GM18511 (cell line): Measurements from ENCODE around the gene KIF5C.
A peak's percentile ranks its signal among the peaks of the same experiment; 100 is the strongest.

Experiments
- ATAC-seq: cut with Tn5 transposase; IDR thresholded peaks from one replicate; pipeline ENCODE4 v1.9.1; 2021; ENCODE audit warnings: mild to moderate bottlenecking, moderate library complexity; ENCODE audit not compliant: unreplicated experiment

Gene KIF5C

DNA sequence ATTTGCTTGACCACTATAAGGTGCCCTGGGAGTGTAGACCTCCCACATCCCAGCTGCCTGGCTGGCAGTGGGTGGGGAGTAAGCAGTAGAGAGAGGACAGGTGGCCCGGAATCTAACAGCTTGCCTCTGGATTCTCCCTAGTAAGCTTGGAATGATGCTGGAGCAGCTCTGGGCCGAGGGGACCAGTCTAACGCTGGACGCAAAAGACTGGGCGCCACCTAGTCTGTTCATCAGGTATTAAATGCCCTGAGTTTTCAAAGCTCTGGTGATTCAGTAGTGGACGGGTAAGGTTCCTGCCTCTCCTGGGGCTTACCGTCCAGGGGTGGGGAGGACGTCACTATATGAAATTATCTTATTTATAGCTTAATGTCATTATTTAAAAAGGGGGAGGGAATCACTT is 162.8 kb downstream of the KIF5C start:
- ATAC-seq: no peak

DNA sequence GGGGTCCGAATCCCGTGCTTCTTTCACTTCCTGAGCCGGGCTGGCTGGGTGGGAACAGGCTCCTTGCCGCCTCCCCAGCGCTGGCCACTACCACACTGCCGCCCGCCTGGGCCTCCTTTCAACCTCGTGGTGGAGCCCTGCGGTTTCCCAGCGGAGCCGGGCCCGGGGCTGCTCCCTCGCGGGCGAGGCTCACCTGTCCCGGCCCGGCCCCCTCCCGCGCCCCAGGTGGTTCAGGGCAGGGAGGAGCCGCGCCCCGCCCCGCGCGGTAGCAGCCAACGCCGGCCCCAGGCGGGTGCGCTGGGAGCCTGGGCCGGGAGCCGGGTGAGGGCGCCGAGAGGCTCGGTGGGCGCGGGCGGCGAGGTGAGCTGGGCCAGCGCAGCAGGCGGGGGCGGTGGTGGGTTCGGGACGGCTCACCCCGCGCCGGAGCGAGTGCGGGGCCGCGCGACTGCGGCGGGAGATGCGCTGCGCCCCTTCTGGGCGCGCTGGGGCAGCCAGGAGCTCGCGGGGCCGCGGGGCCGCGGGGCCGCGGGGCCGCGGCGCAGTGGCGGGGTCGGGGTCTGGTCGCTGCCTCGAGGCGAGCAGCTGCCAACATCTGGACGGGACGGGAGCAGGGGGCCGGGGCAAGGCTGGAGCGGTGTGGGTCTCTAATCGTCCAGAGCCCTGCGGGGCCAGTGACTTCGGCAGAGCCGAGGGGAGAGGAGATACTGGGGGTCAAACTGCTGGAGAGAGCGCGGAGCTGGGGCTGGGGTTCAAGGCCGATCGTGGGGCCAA is 163.6 kb downstream of the KIF5C start, which contains the start of gene LYPD6B:
LYPD6B (plus strand) TSS at position 258 of the 771 bp plus-strand sequence. CDS start 92,250 bp downstream, outside the sequence.
- peak; percentile 62 for ATAC-seq

DNA sequence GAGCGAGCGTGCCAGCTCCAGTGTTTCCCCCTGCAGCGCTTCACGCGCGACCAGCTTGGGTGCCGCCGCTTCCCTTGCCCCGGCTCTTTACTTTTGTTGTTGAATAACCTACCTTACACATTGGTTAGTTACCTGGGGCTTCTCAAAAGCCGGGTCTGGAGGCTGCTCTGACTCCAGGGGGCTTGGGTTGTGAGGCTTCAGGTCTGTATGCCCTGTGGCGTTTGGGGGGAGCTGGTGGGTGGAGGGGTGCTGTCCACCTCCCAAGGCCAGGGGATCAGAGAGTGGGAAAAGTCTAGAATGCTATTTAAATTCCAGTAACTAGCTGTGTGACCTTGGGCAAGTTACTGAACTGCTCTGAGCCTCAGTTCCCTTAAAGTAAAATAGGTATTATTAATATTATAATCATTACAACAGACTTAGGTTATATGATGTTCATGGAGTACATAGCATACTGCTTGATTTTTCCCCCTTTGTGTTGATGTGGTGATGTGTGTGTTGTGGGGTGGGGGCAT is 164.2 kb downstream of the KIF5C start:
- ATAC-seq: no peak

DNA sequence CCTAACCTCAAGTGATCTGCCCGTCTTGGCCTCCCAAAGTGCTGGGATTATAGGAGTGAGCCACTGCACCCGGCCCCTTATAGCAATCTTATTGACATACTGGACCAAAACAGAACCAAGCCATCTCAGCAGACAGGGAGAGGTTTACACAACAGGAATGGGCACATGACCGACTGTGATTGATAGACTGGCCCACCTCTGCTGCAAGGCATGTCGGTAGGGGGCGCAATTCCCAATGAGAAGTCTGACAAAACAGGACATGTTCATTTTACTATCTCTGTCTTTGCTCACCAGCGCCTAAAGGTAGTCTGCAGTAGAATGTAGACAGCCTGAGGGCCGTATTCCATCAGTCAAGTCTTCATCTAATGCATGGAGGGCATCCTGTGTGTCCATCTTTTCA is 165.4 kb downstream of the KIF5C start:
- no peak for ATAC-seq

DNA sequence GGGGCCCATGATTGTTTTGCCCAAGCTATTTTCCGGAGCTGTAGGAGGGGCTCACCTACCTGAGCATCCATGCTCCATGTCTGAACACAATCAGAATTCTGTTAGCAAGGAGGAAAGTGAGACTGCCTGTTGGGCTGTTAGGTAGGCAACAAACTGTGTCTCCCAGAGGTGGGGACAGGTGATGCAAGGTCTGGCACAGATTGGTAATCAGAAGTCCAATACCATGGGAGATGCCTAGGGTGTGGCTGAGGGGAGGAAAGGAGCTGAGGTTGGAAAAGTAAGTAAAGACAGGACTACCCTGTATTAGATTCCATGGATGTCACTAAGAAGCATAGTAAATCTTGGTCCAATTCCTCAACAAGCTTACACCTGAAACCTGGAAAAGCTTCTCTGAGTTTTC is 166.5 kb downstream of the KIF5C start:
- no peak for ATAC-seq

DNA sequence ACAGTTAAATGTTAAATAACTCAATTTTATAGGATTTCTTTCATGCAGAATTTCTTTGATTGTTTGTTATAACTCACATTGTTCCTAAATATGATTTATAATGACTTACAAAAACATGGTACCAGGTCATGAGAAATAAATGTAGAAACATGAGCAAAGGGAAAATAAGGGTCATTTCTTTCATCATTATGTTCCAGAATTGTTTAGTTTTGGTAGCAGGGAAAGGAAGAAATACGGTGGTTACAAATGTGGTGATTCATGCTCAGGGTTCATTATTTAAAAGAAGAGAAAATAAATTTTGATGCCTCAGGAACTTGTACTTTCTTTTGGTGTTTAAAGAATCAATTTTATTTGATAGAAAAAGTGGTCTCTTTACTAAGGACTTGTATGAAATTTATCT is 167.9 kb downstream of the KIF5C start:
- ATAC-seq: no peak

DNA sequence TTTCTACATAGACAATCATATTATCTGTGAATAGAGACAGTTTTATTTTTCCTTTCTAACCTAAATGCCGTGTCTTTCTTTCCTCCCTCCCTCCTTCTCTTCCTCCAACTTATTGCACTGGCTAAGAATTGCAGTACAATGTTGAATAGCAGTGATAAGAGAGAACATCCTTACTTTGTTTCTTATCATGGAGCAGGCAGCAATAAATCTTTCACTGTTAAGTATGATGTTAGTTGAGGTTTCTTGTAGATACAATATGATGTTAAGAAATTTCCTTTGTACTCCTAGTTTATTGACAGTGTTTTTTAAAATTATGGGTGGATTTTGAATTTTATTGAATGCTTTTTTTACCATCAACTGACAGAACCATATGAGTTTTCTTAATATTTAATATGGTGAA is 169.5 kb downstream of the KIF5C start:
- ATAC-seq: no peak

DNA sequence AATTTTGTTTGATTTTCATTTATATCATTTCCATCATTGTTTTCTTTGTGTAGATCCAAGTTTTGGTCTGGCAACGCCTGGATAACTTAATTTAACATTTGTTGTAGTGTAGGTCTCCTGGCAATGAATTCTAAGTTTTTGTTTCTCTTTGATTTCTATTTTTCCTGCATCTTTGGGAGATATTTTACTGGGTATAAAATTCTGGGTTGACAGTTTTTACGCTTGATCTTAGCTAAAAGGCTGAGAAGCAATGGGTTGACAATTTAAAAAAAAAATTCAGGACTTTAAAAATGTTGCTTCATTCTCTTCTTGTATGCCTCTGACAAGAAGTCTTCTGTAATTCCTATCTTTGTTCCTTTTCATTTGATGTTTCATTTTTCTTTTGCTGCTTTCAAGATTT is 172.1 kb downstream of the KIF5C start:
- ATAC-seq: no peak

DNA sequence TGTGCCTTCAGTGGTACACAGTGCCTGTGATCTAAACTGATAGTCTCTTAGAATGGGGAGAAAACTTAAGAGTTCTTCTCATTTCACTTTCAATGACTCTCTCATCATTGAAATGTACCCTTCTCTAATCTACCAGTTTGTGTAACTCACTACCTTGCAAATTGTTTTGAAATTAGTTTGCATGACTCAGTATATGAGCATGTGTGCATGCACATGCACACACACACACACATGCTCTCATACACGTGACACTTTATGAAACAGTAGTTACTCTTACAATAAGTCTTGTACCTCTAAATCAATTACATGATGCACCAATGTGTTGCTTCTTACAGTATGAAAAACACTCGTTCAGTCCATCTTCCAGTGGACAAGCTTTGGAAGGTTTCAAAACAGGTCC is 174.1 kb downstream of the KIF5C start:
- no peak for ATAC-seq

DNA sequence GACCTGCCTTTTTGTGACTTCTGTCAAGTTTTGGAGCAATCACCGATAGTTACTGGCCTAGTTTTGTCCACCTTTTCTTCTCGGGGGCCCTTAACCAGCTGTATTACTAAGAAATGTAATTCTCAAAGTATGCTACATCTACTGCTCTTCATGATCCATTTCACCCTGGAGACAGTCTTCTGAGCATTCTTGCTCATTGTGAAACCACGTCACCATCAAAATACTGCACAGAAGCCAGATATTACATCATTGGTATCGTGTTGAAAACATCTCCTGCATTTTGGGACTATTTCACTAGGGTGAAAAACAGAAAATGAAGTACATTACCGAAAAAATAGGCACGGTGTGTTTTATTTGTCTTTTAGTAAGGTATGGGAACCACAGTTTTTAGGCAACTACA is 175.2 kb downstream of the KIF5C start:
- peak; percentile 92 for ATAC-seq

DNA sequence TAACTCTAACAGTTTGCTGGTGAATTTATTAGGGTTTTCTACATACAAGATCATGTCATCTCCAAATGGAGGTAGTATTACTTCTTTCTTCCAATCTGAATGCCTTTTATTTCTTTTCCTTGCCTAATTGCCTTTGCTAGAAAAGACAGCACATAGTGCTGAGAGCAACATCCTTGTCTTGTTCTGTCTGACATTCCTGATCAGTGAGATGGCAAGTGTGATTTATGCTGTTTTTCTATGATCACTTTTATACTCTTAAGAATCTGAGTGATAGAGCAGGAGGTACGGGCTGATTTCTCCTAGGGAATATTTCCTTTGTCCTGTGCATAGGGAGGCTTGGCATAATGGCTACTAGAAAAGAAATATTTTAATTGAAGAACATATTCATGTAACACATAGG is 180.7 kb downstream of the KIF5C start:
- ATAC-seq: no peak

DNA sequence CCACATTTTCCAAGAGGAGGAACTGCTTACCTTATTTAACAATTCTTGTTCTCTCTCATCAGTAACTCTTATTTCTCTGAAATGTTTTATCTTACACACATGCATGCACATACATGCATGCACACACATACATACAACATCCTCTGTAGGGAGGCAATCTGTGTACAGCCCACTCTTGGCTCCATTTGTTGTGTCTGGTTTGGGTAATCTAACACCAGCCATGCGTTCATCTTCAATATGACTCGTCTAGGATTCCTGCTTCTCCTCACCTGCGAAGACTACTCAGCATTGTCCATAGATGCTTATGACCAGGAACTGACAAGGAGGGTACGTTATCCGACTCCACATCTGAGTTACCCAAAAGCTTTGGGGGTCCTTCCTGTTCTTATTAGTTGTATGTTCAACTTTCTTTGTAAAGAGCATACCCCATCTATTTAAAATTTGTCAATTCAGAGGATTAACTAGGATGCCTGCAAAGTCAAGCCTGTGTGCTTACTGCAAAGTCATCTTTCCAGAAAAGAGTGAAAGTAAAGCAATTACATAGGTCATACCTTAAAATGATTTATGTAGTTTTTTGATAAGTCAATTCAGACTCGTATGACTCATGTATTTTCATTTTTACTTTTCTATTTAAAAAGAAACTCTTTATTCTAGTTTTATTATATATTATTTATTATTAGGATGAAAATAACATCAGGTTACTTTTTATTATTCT is 181.7 kb downstream of the KIF5C start:
- no peak for ATAC-seq

DNA sequence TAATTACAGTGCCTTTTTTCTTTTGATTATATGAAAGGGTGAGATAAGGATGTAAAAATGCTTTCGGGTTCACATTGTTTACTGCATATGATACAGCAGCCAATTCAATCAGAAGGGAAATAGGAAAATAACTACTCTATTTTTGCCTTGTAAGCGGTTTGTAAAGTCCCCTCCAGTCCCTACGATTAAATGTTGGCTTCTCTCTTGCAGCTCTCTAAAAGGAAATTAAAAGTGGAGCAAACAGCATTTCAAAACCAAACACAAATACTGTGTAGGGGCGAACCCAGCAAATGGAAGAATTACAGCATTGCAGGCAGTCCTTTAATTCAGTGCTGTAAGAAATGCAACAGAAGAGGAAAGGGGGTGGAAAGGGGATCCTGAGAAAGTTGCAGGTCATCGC is 182.4 kb downstream of the KIF5C start:
- no peak for ATAC-seq

DNA sequence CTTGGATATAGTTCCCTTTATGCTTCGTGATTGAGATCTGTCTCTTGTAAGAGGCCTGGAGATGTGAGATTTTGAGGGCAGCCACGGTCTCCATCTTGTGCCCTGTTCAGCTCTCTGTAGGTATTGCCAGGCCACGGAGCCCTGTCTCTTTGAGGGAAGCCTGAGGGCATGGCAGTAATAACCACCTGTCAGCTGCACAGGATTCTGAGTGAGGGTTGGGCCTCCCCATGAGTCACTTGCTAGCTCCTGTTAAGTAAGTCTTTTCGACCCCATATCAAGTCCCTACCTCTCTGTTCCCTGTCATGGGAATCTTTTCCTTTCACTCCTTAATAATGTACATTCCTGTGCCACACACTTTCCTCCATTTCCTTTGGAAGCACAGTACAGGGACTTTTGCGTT is 183.9 kb downstream of the KIF5C start:
- no peak for ATAC-seq

DNA sequence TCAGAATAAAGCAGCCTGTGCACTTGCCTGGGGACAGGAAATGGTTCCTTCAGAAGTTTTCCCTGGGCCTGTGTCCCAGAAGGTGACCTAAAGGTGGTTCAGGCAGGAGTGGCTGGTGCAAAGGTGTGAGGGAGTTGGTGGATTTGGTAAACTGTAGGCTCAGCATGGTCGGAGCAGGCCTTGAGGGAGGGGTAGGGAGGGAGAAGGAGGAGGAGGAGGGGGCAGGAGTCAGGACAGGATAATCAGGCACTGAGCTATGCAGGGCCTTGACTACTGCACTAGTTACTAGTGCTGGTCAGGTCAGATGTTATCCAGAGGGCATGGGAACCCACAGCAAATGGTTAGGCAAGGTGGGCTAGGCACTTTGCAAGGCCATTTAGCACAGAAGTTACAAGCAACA is 184.8 kb downstream of the KIF5C start:
- no peak for ATAC-seq

DNA sequence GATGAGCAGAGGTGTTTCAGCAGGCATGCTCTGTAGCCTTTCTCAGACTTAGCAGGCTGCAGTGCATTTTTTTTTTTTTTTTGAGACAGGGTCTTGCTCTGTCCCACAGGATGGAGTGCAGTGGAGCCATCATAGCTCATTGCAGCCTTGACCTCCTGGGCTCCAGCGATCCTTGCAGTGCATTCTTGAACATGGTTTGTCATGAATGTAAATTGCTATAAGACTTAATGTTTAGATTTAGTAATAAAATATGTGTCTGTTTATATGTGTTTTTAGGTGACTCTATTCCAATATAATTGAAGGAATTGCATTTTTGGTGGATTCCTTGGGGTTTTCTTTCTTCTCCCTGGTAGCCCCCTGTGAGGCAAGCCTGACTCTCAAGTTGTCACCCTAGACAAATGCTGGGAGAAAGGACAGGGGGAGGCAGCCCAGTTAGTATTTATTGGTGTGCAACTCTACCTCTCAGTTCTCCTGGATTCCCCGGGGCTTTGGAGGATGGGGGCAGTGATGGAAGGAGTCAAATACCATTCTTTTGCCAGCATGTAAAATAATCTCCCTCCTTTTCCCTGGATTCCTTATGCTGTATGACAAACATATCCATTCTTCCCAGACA is 186.2 kb downstream of the KIF5C start:
- ATAC-seq: no peak

DNA sequence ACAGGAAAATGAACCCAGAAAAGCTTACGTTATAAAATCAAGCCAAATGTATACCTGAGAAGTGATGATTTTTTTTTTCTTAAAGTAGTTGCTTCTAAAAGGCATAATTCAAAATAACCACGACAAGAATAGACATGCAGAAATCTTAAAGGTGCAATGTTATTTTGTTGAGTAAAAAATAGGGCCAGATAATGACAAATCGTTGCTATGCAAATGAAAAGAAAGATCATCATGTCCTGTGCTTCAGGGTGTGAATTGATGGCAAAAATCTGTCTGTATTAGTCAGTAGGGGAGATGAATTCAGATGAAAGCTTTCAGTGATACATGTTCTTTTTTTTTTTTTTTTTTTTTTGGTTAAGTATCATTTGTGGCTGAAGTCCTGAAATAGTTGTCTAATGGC is 187.5 kb downstream of the KIF5C start:
- no peak for ATAC-seq

DNA sequence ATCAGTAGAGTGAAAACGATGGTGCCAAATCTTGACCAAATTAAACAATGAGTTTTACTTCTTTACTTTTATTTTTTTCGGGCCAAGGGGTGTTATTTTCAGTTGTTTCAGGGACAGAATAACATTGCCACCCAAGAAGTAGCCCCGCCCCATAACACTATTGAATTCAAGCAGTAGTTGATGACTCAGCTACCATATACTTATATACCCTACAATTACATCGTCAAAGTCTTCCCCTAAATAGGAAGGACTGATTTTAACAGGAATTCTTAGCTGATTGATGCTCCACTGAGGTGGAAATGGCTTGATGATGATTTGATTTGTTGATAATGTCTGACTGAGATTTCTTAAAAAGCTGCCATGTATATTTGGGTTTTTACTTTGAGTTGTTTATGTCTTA is 188.2 kb downstream of the KIF5C start:
- no peak for ATAC-seq

DNA sequence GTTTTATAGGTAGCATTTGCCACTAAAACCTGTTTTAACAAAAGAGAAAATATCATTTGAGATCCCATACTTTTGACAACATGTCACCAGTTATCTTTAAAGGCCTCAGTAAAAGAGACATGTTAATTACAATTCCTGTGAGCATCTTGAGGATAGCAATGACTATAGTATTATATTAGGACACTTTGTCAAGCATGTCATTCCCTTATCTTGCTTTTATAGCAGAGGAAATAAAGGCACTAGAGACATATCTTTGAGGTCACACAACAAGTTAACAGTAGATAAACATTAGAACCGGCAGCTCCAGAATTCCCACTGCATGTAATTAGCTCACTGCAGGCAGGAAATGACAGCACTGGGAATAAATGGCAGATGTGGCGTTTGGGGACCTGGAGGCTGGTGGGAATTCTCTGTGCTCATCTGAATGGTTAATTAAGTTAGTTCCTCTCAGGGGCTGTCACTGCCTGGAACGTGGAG is 189.4 kb downstream of the KIF5C start:
- ATAC-seq: no peak

DNA sequence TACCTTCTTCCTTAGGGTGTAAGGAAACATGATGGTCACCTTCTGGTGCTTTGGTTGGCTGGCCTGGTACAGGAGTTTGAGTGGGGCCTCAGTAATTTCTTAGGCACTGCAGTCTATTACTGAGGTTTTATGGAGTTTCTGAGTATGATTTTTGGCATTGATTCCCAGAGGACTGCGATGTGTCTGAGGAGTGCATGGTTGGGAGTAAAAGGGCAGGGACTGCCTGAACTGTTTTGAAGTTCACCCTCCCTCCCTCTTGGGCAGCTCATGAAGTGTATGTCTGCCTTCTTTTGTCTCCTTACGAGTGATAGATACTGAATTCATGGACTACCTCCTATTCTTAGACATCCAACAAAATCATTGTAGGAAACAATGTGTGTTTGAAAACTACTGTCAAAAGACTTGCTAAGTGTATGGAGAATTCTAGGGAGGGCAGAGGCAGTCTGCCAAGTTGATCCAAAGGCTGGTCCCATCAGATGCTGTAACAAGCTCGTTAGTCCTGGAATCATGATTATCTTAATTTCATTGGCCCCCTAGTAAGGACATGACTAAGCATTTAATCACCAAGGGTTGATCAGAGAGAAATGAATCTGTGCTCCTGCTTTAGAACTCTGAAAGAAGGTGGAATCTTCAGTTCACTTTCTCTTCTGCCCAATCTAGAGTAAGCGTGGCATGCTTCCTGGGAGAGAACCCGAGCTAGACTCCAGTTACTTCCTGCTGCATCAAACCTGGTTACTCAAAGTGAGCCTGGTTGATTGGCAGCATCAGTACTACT is 190.0 kb downstream of the KIF5C start:
- no peak for ATAC-seq
